Measurements from ENCODE around the gene CRKL. TPM values are rescaled to one million over a fixed set of nuclear protein-coding genes. Genes with fewer than 3 reads are reported as not detected.

CRKL gene
- total and polyA plus RNA-seq, 8 donors = 9.1 to 29.4 (median 18.3) TPM

- DNase-seq (peak in 1 of 6 donors; percentile 53), FAIRE-seq (no peak), ATAC-seq (no peak)
- H3K27ac ChIP-seq = no peak overlapping the region
- intact Hi-C loops (cut with DNase I) = loop anchor here in 1 of 3 donors (10.0 kb wide), 1 partner anchor 215 kb away; no protein-coding TSS in a partner anchor
- peaks cover 3 to 21% (median 4%) of the 10 kb centered on the region in 3 donors for H3K4me1 ChIP-seq
- 28% methylated on average over 13 of the region's 13 CpGs for WGBS, 2 donors
- no peak for TF ChIP-seq CTCF (IDR thresholded peaks at IDR 0.05)
- peak overlapping the region in 2 of 4 donors; percentile 17 to 25 for H3K4me3 ChIP-seq
- no peaks in the 10 kb centered on the region for H3K36me3 ChIP-seq
- no peaks in the 10 kb centered on the region for H3K9me3 ChIP-seq
- no peaks in the 10 kb centered on the region for H3K27me3 ChIP-seq
Measured at GRCh38 chr22:20979940-20980453, 62.8 kb downstream of the CRKL start.

GRCh38 chr22:20980523-20980922 is 63.3 kb downstream of the CRKL start:
- no peaks in the 10 kb centered on the region for H3K36me3 ChIP-seq
- H3K9me3 ChIP-seq = no peaks in the 10 kb centered on the region
- FAIRE-seq (no peak), ATAC-seq (no peak), DNase-seq (no peak)
- WGBS, 2 donors = 78 to 92% methylated on average over 4 of the region's 4 CpGs
- intact Hi-C loops (cut with DNase I) = no loop called here
- H3K27me3 ChIP-seq = no peaks in the 10 kb centered on the region
- H3K27ac ChIP-seq = no peak overlapping the region
- TF ChIP-seq CTCF (IDR thresholded peaks at IDR 0.05) = no peak
- H3K4me1 ChIP-seq = peaks cover 3 to 21% (median 4%) of the 10 kb centered on the region in 3 donors
- H3K4me3 ChIP-seq = no peak overlapping the region

GRCh38 chr22:20980938-20981722 is 63.9 kb downstream of the CRKL start:
- WGBS, 2 donors = 58 to 72% methylated on average over 10 of the region's 10 CpGs
- Histone ChIP-seq H3K4me1 (peaks cover 3 to 21% (median 4%) of the 10 kb centered on the region in 3 donors), H3K36me3 (no peaks in the 10 kb centered on the region), H3K9me3 (no peaks in the 10 kb centered on the region), H3K27ac (peak overlapping the region; percentile 77 to 89 (median 84)), H3K27me3 (no peaks in the 10 kb centered on the region), H3K4me3 (peak overlapping the region; percentile 72 to 96 (median 88))
- TF ChIP-seq CTCF (IDR thresholded peaks at IDR 0.05) = no peak
- intact Hi-C loops (cut with DNase I) = no loop called here
- ATAC-seq (no peak), DNase-seq (peak in 1 of 6 donors; percentile 45), FAIRE-seq (no peak)

- Histone ChIP-seq H3K27me3 (no peaks in the 10 kb centered on the region), H3K36me3 (peaks cover 0 to 3% (median 0%) of the 10 kb centered on the region in 3 donors), H3K27ac (peak within 1 kb of the TSS; percentile 77 to 89 (median 84)), H3K4me1 (peaks cover 3 to 21% (median 4%) of the 10 kb centered on the region in 3 donors), H3K4me3 (peak within 1 kb of the TSS; percentile 72 to 96 (median 88)), H3K9me3 (no peaks in the 10 kb centered on the region)
- 0 to 1% methylated on average over 82 to 87 of the region's 87 CpGs for WGBS, 2 donors
- FAIRE-seq (no peak), DNase-seq (peak; percentile 73 to 93 (median 82)), ATAC-seq (peak; percentile 92 to 96 (median 95))
- peak in 1 of 4 donors; percentile 14 for TF ChIP-seq CTCF (IDR thresholded peaks at IDR 0.05)
- intact Hi-C loops (cut with DNase I) = no loop called here
Measured at GRCh38 chr22:20981787-20982562, 64.8 kb downstream of the CRKL start, which contains the start of gene LZTR1. TSS of gene LZTR1 (plus strand) at chr22:20982297. CDS start at chr22:20982372, 75 bp downstream.
